ENCODE measurements around the gene ST6GALNAC1. TPM values are rescaled to one million over a fixed set of nuclear protein-coding genes. Genes with fewer than 3 reads are reported as not detected.
A peak's percentile ranks its signal among the peaks of the same experiment; 100 is the strongest.

ST6GALNAC1 gene
- total and polyA plus RNA-seq, 2 of the 13 experiments (the other 11 are each of a cell fraction or from before 2014, with no cell fraction given) = not detected

GRCh38 chr17:76612977-76613851 is 30.3 kb downstream of the ST6GALNAC1 start (continued):
- TF ChIP-seq, protein P1, sequence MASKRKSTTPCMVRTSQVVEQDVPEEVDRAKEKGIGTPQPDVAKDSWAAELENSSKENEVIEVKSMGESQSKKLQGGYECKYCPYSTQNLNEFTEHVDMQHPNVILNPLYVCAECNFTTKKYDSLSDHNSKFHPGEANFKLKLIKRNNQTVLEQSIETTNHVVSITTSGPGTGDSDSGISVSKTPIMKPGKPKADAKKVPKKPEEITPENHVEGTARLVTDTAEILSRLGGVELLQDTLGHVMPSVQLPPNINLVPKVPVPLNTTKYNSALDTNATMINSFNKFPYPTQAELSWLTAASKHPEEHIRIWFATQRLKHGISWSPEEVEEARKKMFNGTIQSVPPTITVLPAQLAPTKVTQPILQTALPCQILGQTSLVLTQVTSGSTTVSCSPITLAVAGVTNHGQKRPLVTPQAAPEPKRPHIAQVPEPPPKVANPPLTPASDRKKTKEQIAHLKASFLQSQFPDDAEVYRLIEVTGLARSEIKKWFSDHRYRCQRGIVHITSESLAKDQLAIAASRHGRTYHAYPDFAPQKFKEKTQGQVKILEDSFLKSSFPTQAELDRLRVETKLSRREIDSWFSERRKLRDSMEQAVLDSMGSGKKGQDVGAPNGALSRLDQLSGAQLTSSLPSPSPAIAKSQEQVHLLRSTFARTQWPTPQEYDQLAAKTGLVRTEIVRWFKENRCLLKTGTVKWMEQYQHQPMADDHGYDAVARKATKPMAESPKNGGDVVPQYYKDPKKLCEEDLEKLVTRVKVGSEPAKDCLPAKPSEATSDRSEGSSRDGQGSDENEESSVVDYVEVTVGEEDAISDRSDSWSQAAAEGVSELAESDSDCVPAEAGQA (IDR thresholded peaks at IDR 0.05; ENCODE audit: low read depth) = no peak
- TF ChIP-seq, protein P1 (CRISPR knock-in tag; IDR thresholded peaks at IDR 0.05; ENCODE audit: borderline replicate concordance) = no peak
- TF ChIP-seq JUN (CRISPR knock-in tag; IDR thresholded peaks at IDR 0.05) = no peak
- TF ChIP-seq ZNF841 (CRISPR knock-in tag; IDR thresholded peaks at IDR 0.05; ENCODE audit: borderline replicate concordance) = no peak
- TF ChIP-seq ZFP41 (CRISPR knock-in tag; IDR thresholded peaks at IDR 0.05; ENCODE audit: borderline replicate concordance) = no peak
- no peak for TF ChIP-seq EED (CRISPR knock-in tag; IDR thresholded peaks at IDR 0.05)
- no peak; the same call in 1 of the 2 replicates for TF ChIP-seq ZNF280B (CRISPR knock-in tag; IDR thresholded peaks at IDR 0.05; ENCODE audit: borderline replicate concordance)
- TF ChIP-seq, protein P2, sequence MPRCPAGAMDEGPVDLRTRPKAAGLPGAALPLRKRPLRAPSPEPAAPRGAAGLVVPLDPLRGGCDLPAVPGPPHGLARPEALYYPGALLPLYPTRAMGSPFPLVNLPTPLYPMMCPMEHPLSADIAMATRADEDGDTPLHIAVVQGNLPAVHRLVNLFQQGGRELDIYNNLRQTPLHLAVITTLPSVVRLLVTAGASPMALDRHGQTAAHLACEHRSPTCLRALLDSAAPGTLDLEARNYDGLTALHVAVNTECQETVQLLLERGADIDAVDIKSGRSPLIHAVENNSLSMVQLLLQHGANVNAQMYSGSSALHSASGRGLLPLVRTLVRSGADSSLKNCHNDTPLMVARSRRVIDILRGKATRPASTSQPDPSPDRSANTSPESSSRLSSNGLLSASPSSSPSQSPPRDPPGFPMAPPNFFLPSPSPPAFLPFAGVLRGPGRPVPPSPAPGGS (CRISPR knock-in tag; IDR thresholded peaks at IDR 0.05) = no peak
- TF ChIP-seq, protein P3, sequence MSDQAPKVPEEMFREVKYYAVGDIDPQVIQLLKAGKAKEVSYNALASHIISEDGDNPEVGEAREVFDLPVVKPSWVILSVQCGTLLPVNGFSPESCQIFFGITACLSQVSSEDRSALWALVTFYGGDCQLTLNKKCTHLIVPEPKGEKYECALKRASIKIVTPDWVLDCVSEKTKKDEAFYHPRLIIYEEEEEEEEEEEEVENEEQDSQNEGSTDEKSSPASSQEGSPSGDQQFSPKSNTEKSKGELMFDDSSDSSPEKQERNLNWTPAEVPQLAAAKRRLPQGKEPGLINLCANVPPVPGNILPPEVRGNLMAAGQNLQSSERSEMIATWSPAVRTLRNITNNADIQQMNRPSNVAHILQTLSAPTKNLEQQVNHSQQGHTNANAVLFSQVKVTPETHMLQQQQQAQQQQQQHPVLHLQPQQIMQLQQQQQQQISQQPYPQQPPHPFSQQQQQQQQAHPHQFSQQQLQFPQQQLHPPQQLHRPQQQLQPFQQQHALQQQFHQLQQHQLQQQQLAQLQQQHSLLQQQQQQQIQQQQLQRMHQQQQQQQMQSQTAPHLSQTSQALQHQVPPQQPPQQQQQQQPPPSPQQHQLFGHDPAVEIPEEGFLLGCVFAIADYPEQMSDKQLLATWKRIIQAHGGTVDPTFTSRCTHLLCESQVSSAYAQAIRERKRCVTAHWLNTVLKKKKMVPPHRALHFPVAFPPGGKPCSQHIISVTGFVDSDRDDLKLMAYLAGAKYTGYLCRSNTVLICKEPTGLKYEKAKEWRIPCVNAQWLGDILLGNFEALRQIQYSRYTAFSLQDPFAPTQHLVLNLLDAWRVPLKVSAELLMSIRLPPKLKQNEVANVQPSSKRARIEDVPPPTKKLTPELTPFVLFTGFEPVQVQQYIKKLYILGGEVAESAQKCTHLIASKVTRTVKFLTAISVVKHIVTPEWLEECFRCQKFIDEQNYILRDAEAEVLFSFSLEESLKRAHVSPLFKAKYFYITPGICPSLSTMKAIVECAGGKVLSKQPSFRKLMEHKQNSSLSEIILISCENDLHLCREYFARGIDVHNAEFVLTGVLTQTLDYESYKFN (CRISPR knock-in tag; conservative IDR thresholded peaks at IDR 0.05) = peak; percentile 67
- TF ChIP-seq TCF12 (IDR thresholded peaks at IDR 0.05) = no peak
- no peak for TF ChIP-seq TCF12 (CRISPR knock-in tag; IDR thresholded peaks at IDR 0.05)
- TF ChIP-seq ARID2 (CRISPR knock-in tag; IDR thresholded peaks at IDR 0.05; ENCODE audit: borderline replicate concordance) = no peak
- TF ChIP-seq ZFAT (CRISPR knock-in tag; conservative IDR thresholded peaks at IDR 0.05) = no peak
- TF ChIP-seq PAWR (CRISPR knock-in tag; IDR thresholded peaks at IDR 0.05; ENCODE audit: borderline replicate concordance) = no peak

Measured in HepG2 (cell line).